Stimulated activated CD8-positive, alpha-beta memory T cell treated with anti-CD3 and anti-CD28 coated beads, Interleukin-4, amount 100 ng/mL, for 1 hour (primary cell): ENCODE measurements around the gene EIF2B1.

ENCODE experiments used
- DNase-seq, 2 donors: peaks; one replicate each; pipeline ENCODE4 v3.0.0-alpha.2; 2020; ENCODE audit warnings: low read depth in 2 of 2, low spot score in 1 of 2

The EIF2B1 gene

DNA sequence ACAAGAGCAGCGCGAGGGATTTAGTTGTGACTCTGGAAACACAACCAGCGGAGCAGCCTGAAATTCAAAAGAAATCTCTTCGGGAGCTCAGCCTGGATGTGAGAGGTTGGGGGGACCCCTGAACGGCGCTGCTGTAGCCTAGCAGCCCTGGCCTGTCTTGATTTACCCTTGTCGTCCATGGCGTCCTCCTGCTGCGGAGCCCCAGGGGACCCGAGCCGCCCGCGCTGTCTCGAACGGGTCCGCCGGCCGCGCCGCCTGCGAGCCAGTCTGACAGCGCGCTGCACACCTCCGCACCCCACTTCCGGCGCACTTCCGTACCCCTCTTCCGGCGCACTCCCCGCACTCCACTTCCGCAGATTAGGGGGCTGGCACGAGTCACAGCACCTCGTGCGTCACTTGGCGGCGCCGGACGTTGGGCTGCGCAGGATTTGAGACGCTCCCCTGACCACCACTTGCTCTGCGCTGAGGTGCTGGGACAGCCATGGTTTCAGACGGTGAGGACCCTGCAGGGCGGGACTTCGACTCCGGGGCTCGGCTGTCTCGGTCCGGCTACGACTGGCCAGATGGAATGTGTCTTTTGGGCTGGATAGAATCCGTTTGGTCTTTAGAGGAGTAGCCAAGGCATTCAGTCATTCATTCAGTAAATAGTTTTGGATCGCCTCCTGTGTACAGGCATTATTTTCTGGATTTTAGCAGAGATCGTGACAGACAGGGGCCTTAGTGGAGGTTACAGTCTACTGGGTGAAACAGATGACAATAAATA, at the start of gene EIF2B1, which contains the start of gene GTF2H3:
EIF2B1 (minus strand) TSS at position 308 of the 763 bp plus-strand sequence; CDS start at position 179, 129 bp downstream.
GTF2H3 (plus strand) TSS at position 451 of the 763 bp plus-strand sequence; CDS start at position 482, 31 bp downstream.
- peak; percentile 91 to 92 for DNase-seq

DNA sequence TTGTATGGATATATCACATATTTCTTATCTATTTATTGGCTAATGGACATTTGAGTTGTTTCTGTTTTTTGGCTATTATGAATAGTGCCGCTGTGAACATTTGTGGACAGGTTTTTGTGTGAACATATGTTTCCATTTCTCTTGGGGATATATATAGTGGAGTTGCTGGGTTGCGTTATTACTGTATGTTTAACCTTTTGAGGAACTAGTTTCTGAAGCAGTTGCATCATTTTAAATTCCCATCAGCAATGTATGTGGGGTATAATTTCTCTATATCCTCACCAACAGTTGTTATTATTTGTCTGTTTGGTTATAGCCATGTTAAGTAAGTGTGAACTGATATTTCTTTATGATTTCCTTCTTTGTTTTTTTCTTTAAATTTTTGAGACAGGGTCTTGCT, 48.1 kb upstream of the EIF2B1 start:
- DNase-seq: no peak

DNA sequence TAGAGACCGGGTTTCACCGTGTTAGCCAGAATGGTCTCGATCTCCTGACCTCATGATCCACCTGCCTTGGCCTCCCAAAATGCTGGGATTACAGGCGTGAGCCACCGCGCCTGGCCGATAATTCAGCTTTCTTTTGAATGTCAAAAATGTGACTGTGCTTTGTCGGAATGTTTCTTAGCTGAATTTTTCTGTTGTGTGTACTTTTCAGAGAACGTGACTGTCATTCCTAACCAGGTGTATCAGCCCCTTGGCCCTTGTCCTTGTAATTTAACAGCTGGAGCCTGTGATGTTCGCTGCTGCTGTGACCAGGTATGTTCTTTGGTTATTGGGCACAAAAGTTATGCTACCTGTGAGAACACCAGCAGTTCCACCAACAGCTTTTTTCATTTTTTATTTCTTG, 45.5 kb upstream of the EIF2B1 start:
- DNase-seq: no peak

DNA sequence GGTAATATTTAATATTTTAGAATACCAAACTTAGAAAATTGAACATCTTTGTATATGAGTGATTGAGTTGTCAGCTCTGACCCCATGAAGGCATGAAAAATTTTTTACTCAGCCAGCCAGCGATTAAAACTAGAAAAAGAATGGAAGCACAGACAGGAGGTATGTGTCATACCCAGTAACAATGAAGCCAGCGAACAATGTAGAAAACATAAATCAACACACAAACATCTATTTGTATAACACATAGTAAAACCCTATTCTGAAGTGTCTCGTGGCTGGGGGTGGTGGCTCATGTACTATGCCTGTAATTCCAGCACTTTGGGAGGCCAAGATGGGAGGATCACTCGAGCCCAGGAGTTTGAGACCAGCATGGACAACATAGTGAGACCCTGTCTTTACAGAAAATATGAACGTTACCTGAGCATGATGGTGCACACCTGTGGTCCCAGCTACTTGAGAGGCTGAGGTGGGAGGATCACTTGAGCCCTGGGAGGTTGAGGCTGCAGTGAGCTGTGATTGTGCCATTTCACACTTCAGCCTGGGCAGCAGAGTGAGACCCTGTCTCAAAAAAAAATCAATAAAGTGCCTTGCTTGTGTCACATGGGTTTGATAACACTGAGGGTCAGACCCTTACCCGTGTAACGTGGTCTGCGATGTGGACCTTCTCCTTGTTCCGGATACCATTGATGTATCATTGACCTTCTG, 43.3 kb upstream of the EIF2B1 start:
- no peak for DNase-seq

DNA sequence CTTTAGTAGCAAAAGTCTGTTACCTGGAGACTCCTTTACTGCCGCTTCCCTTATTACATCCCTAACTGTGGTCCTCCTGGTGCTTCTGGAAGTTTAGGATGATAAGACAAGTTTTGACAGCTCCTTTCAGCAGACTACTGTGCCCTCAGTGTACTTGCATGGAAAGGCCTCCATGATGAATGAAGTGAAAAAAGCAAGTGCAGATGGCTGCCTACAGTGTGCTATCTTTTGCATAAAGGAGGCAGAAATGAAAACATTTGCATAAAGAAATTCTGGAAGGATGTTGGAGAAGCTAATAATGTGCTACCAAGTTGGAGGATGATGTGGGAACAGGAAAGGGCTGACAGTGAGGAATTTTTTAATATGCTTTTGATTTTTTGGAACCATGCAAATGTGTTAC, 42.0 kb upstream of the EIF2B1 start:
- DNase-seq: no peak

DNA sequence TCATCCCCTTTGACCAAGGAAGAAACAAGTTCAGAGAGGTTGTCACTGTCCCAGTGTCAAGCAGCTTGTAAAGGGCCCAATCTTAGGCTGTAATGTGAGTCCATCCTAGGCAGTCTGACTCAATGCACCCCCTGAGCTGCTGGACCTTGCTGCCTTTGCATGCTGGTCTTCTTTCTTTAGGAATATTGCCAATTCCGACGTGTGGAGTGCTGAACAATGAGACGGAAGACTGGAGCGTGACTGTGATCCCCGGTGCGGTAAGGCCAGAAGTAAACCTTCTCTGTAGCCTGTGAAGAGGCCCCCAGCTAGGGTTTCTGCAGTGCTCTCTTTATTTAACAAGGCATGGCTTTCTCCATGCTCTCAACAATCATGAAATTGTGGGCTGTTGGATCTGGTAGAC, 38.4 kb upstream of the EIF2B1 start:
- DNase-seq: no peak

DNA sequence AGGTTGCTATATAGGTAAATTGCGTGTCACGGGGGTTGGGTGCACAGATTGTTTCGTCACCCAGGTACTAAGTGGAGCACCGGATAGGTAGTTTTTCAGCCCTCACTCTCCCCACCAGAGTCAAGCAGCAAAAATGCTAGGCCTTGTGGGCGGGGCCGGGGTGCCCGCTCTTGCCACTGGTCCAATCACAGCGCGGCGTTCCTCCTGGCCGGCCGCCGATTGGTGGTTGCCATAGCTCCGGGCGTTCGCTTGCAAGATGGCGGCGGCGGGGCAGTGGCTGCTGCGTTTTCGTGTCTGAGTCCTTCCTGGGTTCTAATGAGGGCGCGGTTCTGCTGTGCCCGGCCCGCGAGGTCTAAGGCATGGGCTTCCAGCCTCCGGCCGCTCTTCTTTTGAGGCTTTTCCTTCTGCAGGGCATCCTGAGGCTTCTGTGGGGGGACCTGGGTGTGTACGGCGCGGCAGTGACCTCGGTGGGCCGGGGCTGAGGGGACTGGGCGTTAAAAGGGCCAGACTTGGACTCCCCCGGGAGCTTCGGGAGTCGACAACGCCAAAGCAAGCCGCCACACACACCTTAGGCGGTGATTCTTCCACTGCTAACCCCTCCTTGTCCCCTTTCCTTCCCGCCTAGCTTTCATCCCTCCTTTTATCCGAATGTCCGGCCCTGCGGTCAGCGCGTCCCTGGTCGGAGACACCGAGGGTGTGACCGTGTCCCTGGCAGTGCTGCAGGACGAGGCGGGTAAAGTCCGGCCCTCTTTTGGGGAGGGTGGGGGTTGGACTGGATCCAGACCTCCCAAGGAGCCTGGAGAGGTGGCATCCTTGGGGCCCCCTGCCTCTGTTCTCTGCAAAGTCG, 37.6 kb upstream of the EIF2B1 start, which contains the start of gene TCTN2:
TCTN2 (plus strand) TSS at position 232 of the 847 bp plus-strand sequence; CDS start at position 360, 128 bp downstream.
- peak; percentile 74 to 91 for DNase-seq

DNA sequence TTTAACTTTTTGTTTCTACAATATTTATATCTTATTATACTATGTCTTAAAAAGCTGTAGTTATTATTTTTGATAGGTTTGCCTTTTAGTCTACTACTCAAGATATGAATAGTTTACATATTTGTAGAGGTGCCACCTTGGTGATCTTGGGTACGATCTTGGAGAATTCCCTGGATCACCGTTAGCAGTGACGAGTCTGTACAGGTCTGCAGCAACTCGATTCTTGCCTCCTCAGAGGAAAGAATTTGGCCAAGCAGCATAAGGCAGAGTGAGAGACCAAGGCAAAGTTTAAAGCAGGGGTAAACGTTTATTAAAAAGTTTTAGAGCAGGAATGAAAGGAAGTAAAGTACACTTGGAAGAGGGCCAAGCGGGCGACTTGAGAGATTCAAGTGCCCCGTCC, 34.3 kb upstream of the EIF2B1 start:
- DNase-seq: no peak

DNA sequence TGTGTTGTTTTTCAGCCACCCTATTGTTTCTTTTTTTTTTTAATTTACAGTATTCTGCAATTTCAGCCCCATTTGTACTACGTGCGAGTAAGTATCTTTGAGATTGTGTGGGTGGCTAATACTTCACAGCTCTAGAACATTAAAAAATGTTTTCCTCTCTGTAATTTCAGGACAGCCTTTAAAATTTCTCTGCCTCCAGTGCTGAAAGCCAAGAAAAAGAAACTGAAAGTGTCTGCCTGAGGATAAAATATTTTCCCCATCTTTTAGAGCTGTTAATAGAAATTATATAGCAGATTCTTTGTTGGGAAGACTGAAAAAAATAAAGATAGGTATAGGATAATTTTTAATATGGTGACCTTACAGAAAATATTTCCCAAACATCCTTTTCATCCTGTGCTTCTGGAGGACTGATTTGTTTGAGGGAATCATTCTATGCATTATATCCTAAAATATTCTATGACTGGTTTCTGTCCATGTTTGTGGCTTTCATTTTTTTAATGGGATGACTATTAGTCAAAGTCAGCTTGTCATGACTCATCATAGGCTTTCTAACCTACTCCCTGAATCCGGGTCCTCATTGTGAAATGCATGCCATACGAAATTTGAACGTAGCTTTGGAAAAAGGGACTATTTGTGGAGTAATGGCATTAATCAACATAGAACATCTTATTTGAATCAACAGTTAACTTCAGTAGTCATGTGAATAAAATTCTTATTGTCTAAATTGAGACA, 26.7 kb upstream of the EIF2B1 start:
- no peak for DNase-seq

DNA sequence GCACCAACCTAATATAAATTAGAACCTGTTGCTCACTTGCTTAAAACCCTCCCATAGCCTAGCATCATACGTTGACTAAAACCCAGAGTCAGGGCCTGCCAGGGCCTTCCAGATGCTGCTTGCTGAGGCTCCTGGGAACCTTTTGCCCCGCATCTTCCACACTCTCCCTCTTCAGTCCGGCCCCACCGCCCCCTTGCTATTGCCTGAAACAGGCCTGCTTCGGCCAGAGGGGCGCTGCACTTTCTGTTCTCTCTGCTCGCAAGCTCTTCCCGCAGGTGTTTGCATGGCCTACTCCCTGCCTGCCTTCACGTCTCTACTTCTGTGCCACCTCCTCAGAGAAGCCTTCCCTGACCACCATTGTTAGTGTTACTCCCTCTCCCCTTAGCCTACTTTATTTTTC, 23.7 kb upstream of the EIF2B1 start:
- no peak for DNase-seq

DNA sequence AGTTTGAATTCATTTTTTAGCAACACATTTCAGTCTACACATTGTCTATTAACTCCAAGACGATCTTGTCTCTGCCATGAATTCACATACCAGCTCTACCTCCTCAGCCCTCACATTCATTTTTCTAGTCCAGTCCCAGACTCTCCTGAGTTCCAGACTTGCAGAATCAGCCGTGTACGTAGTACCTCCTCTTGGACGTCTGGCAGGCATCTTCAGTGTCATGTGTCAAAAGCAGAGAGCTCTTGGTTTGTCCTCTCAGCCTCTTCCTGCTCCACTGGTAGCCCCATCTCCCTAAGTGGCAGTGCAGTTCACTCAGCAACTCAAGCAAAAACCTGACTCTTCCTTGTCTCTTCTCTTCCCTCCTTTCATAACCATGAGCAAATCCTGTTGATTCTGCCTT, 22.9 kb upstream of the EIF2B1 start:
- DNase-seq: no peak

DNA sequence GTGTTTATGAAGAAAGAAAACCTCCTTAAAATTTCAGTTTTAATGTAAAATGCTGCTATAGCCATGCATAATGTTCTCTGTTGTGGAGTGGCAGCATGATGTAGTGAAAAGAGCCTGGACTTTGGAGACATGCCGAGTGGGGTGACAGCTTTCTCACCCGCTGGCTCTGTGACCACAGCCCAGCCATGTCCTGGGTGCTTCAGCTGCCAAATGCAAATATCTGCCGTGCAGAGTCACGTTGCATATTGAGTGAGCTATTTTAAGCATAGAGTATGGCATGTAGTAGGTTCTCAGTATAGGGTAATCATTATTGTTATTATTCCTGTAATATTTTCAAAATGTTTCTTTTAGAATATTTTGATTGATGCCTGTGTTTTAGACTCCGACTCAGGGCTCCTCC, 21.9 kb upstream of the EIF2B1 start:
- no peak for DNase-seq

DNA sequence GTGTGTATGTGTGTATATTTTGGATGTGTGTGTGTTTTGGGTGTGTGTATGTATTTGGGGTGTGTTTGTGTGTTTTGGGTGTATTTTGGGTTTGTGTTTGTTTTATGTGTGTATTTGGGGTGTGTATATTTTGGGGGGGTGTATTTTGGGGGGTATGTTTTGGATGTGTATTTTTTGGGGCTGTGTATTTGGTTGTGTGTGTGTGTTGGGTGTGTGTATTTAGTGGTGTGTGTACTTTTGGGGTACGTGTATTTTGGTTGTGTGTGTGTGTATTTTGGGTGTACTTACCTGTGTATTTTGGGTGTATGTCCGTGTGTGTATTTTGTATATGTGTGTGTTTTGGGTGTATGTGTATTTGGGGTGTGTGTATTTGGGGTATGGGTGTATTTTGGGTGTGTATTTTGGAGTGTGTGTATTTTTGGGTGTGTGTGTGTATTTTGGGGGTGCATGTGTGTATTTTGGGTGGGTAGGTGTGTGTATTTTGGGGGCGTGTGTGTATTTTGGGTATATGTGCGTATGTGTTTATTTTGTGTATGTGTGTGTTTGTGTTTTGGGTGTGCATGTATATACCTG, 20.7 kb upstream of the EIF2B1 start:
- DNase-seq: no peak

DNA sequence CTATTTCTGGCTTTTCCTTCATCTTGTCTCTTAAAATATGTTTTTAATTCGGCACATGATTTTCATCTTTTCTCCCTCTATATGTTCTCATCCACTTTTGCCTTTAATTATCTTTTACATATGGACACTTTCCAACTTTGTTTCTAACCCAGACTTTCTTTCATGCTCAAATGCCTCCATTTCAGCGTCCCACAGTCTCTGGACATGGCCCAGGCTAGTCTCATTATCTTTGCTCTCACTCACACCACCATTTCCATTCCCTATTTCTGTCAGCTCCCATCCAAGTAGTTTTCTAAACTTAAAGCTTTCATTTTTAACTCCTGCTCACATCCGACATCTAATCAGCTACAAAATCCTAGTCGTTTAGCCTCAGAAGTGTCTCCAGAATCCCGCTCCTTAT, 14.9 kb upstream of the EIF2B1 start:
- no peak for DNase-seq

DNA sequence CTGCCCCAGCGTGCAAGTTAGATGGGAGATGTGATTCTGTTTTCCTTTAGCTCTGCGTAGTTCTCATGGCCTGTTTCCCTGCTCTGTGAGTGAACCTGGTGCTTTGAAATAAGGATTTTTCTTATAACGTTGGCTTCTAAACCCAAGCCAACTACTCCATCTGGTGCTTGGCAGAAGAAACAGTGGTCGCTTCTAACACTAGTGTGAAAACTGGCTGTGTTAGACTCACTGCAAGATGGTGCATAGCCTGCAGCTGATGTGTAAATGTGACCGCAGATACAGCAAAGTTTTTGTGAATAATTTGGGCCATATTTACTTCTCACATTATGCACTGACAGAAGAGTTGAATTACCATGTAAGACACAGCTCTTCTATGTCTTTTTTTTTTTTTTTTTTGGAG, 12.4 kb upstream of the EIF2B1 start:
- no peak for DNase-seq

DNA sequence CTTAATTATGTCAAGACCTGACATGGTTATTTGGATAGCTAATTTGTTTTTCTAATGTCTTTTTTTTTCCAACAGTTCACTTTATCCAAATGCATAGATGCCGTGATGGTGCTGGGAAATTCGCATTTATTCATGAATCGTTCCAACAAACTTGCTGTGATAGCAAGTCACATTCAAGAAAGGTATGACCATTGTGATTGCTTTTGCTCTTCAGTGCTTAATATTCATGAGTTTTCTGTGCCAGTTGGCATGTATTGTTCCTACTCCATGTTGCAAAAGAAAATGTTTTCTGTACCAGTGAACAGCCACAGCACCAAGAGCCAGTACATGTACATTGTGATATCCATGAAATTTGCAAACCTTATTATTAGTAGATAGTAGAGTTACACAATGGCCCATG, 11.9 kb upstream of the EIF2B1 start:
- DNase-seq: no peak

DNA sequence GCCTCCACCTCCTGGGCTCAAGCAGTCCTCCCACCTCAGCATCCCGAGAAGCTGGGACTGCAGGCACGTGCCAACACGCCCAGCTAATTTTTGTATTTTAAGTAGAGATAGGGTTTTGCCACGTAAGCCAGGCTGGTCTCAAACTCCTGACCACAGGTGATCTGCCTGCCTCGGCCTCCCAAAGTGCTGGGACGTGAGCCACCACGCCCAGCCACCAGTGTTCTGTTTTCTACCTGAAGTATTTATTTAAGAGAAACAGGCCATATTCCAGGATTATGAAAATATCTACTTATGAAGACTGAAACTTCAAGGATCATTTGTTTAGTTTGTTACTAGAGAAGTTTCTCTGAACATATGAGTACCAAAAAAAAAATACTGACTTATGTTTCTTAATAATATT, 10.4 kb upstream of the EIF2B1 start:
- no peak for DNase-seq

DNA sequence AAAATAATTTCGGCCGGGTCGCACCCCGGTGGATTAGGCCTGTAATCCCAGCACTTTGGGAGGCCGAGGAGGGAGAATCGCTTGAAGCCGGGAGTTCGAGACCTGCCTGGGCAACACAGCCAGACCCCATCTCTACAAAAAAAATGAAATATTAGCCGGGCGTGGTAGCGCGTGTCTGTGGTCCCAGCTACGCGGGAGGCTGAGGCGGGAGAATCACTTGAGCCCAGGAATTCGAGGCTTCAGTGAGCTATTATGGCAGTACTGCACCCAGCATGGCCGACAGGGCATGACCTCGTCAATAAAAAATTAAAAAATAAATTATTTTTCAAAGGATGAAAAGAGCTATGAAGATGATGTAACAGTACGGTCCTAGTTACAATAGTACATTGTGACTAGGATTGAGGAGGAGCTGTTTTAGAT, 666 bp upstream of the EIF2B1 start:
- no peak for DNase-seq

DNA sequence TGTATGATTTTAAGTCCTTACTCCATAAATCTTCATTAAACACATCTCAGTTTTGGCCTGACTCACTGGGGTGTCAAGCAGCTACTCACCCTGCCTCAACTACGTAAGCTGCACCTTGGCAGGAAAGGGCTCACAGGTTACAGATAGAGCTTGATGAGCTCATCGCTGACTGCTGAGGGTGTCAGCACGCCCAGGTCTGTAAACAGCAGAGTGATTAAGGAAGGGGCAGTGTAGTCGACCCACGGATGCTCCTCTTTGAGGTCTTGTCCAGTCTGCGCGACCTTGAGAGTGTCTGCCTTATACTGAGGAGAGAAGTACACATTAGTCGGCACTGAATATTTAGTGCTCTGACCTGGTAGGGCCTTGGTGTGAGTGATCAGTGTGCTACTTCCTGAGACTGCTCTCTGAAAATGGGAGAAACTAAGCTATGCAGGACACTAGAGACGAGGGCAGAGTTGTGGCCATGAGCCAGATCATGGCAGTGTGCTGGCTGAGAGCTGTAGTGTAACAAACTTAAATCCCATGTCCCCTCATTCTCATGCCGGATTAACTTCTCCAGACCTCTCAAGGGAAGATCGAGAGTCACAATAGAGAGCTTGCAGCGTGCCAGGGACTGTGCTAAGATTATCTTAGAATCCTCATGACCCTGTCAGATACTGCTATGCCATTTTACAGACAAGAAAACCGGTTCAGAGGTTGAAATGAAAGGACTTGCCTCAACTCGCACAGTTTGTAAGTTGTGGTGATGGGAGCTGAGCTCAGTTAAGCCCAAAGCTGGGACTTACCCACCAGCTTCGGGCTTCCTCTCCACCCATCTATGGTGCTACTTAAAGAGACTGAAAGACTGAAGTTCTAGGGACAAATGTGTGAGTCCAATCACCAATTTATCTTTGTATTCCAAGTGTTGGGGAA, 11.6 kb downstream of the EIF2B1 start:
- no peak for DNase-seq
